Keratinocyte (primary cell): Measurements from ENCODE around the gene GAB1. TPM values are rescaled to one million over a fixed set of nuclear protein-coding genes. Genes with fewer than 3 reads are reported as not detected.

Experiments
- DNase-seq: peaks from one replicate; pipeline ENCODE4 v3.0.0-alpha.2; 2011; ENCODE audit warnings: low read depth, missing footprints, low spot score
- FAIRE-seq: peaks from 2 replicates; lab custom pipeline; 2011; peaks lifted over from hg19 to GRCh38; lab: Jason Lieb, UNC
- H2AFZ ChIP-seq: 2 replicates; pipeline ENCODE4 v1.6.0; 2012; ENCODE audit warnings: low read length, control low read depth, inconsistent platforms; ENCODE audit not compliant: control insufficient read depth
- H3K27ac ChIP-seq: 2 replicates; pipeline ENCODE4 v1.5.1; 2011; ENCODE audit warnings: low read length; ENCODE audit not compliant: control insufficient read depth, insufficient read depth
- H3K27me3 ChIP-seq: 3 replicates; pipeline ENCODE4 v1.6.0; 2011; ENCODE audit warnings: low read length; ENCODE audit not compliant: control insufficient read depth, insufficient read depth; ENCODE audit errors: extremely low read depth
- H3K36me3 ChIP-seq, 2 experiments: 2 replicates in 1 of 2; 3 replicates in 1 of 2; pipeline ENCODE4 v1.5.1; 2011; ENCODE audit warnings: low read length in 2 of 2, mild to moderate bottlenecking in 1 of 2; ENCODE audit not compliant: control insufficient read depth in 2 of 2, insufficient read depth in 2 of 2; ENCODE audit errors: extremely low read depth in 1 of 2
- H3K4me1 ChIP-seq: 3 replicates; pipeline ENCODE4 v1.5.1; 2011; ENCODE audit warnings: low read length; ENCODE audit not compliant: control insufficient read depth, insufficient read depth; ENCODE audit errors: extremely low read depth
- H3K4me2 ChIP-seq: 3 replicates; pipeline ENCODE4 v1.6.0; 2011; ENCODE audit warnings: low read depth, low read length; ENCODE audit not compliant: control insufficient read depth, insufficient read depth; ENCODE audit errors: extremely low read depth
- H3K4me3 ChIP-seq, 3 experiments: fragments of 200-600 bp in 1 of 3; sonication (generic) in 1 of 3; 2 replicates in 2 of 3; 3 replicates in 1 of 3; pipeline ENCODE4 v1.5.1; 2011 to 2016; ENCODE audit warnings: low read length in 3 of 3, mild to moderate bottlenecking in 3 of 3, control low read depth in 2 of 3, inconsistent platforms in 1 of 3, low read depth in 1 of 3, mixed read lengths in 1 of 3, mixed run types in 1 of 3, moderate library complexity in 1 of 3; ENCODE audit not compliant: control insufficient read depth in 2 of 3, insufficient read depth in 2 of 3; ENCODE audit errors: extremely low read depth in 1 of 3
- H3K79me2 ChIP-seq: 2 replicates; pipeline ENCODE4 v1.6.0; 2012; ENCODE audit warnings: low read length; ENCODE audit not compliant: control insufficient read depth, insufficient read depth
- H3K9ac ChIP-seq: 3 replicates; pipeline ENCODE4 v1.6.0; 2011; ENCODE audit warnings: low read length; ENCODE audit not compliant: control insufficient read depth, insufficient read depth; ENCODE audit errors: extremely low read depth
- H3K9me1 ChIP-seq: 3 replicates; pipeline ENCODE4 v1.6.0; 2011; ENCODE audit warnings: low read length; ENCODE audit not compliant: control insufficient read depth, insufficient read depth; ENCODE audit errors: extremely low read depth
- H3K9me3 ChIP-seq: 2 replicates; pipeline ENCODE4 v1.5.1; 2012; ENCODE audit warnings: low read depth, low read length; ENCODE audit not compliant: control insufficient read depth
- H4K20me1 ChIP-seq: 3 replicates; pipeline ENCODE4 v1.6.0; 2011; ENCODE audit warnings: low read length; ENCODE audit not compliant: control insufficient read depth, insufficient read depth; ENCODE audit errors: extremely low read depth
- CTCF ChIP-seq, 3 experiments: IDR thresholded peaks in 1 of 3; conservative IDR thresholded peaks in 1 of 3; optimal IDR thresholded peaks in 1 of 3; 2 replicates in 2 of 3; 3 replicates in 1 of 3; pipeline versions ENCODE3 to v1.5.1; 2011; ENCODE audit warnings: low read length in 3 of 3, mild to moderate bottlenecking in 3 of 3, moderate library complexity in 2 of 3, control low read depth in 1 of 3, inconsistent platforms in 1 of 3; ENCODE audit not compliant: insufficient read depth in 2 of 3; ENCODE audit errors: extremely low read depth in 1 of 3
- EZH2 ChIP-seq: IDR thresholded peaks from one replicate; pipeline ENCODE4 v1.6.1; 2012; ENCODE audit warnings: inconsistent platforms, mild to moderate bottlenecking, low read length, moderate library complexity
- dilution Hi-C: fragments of 300-500 bp; cut with MboI; formaldehyde crosslinking; loops from one replicate; pipeline ENCODE4 v1.7.0; 2020; ENCODE audit warnings: low sequenced_read_pairs; ENCODE audit not compliant: extremely low pct_ligation_motif_present
- polyA plus RNA-seq, 5 experiments: library from polyadenylated mRNA; depleted of rRNA in 3 of 5; stranded (reverse) in 3 of 5; stranded (forward) in 1 of 5; unstranded in 1 of 5; fragments of >200 nt; gene quantifications; 1 replicate in 1 of 5; 2 replicates in 3 of 5; 3 replicates in 1 of 5; pipeline versions ENCODE4 v1.2.1 to v1.2.3, GENCODE V29; 2011 to 2012; ENCODE audit warnings: missing spikeins in 2 of 5, low read depth in 1 of 5, low replicate concordance in 1 of 5

GAB1 gene
- polyA plus RNA-seq, 1 donor (not counting 4 experiments of a cell fraction or from before 2014, with no cell fraction given) = 11.0 TPM

DNA sequence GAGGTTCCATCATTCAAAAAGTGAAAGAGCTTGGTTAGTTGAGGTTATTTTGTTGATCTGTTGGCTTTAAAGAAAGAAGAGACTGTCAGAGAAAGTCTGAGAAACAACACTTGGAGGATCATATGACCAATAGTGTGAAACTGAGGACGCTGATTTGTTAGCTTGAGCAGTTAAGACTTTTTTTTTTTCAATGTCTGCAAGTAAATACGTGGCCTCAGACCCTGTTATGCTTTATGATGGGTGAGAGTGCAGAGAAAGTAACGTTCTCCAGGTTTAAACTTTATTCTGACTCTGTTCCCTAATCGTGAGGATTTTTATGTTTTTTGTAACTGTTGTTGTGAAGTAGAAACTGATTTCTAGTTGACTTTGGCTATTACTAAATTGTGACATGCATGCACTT lies 45.9 kb downstream of the GAB1 start:
- peaks cover 3% of the 10 kb centered on the region for H3K9me1 ChIP-seq
- no peak for DNase-seq
- H4K20me1 ChIP-seq = no peaks in the 10 kb centered on the region
- peak overlapping the region; percentile 50 for H3K27ac ChIP-seq
- dilution Hi-C loops = no loop called here
- H3K36me3 ChIP-seq = no peaks in the 10 kb centered on the region
- FAIRE-seq = peak; percentile 67
- TF ChIP-seq CTCF (optimal IDR thresholded peaks at IDR 0.05 in 1 of 3, IDR thresholded peaks at IDR 0.05 in 1 of 3, conservative IDR thresholded peaks at IDR 0.05 in 1 of 3; ENCODE audit: extremely low read depth in 1 of 3, insufficient read depth in 2 of 3, low read length in 3 of 3) (no peak), EZH2 (no peak)
- no peak overlapping the region for H3K4me3 ChIP-seq
- no peak overlapping the region for H2AFZ ChIP-seq
- H3K27me3 ChIP-seq = no peaks in the 10 kb centered on the region
- peaks cover 10% of the 10 kb centered on the region for H3K4me1 ChIP-seq
- H3K79me2 ChIP-seq = peaks cover 39% of the 10 kb centered on the region
- H3K9me3 ChIP-seq = no peaks in the 10 kb centered on the region
- H3K9ac ChIP-seq = peak overlapping the region; percentile 34
- peak overlapping the region; percentile 72 for H3K4me2 ChIP-seq

DNA sequence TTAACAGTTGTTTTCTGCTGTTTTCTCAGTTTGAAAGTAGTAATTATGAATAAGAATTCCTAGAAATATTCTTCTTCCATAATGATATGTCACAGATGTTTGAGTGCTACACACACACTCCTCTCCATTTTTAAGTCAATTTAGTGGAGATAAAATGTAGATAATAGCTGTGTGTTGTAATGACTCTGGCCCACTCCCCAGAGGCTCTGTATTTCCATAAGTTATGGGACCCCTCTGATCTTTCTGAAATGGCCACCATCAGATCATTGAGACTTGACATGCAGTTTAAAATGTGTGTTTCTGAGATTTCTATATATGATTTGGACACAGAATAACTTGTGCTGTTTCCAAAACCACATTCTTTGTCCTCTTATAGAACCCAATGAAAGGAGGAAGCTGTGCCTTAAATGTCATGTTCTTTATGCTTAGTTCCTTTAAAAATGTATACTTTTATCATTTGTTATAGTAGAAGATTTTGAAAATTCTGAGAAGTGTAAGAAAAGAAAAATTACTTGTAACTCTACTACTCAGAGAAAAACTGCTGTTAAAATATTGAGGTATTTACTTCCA lies 46.4 kb downstream of the GAB1 start:
- Histone ChIP-seq H2AFZ (no peak overlapping the region), H3K36me3 (no peaks in the 10 kb centered on the region)
- TF ChIP-seq CTCF (optimal IDR thresholded peaks at IDR 0.05 in 1 of 3, IDR thresholded peaks at IDR 0.05 in 1 of 3, conservative IDR thresholded peaks at IDR 0.05 in 1 of 3; ENCODE audit: extremely low read depth in 1 of 3, insufficient read depth in 2 of 3, low read length in 3 of 3) (no peak), EZH2 (no peak)

More for the DNA sequence above, 46.4 kb downstream of the GAB1 start:
- H3K9me3 ChIP-seq = no peaks in the 10 kb centered on the region
- H3K79me2 ChIP-seq = peaks cover 39% of the 10 kb centered on the region
- no peaks in the 10 kb centered on the region for H3K27me3 ChIP-seq
- no peak overlapping the region for H3K4me2 ChIP-seq
- no peak overlapping the region for H3K9ac ChIP-seq
- dilution Hi-C loops = no loop called here
- no peak overlapping the region for H3K4me3 ChIP-seq
- H4K20me1 ChIP-seq = no peaks in the 10 kb centered on the region
- no peak for FAIRE-seq
- H3K9me1 ChIP-seq = peaks cover 3% of the 10 kb centered on the region
- H3K27ac ChIP-seq = no peak overlapping the region
- no peak for DNase-seq
- peaks cover 10% of the 10 kb centered on the region for H3K4me1 ChIP-seq
